Anterior cingulate cortex (tissue), 58 donors: Measurements from ENCODE around the gene SPOP.

ENCODE experiments used
- DNase-seq, 58 donors: peaks; one replicate each; lab custom pipeline; 2025; lab: John Stamatoyannopoulos, UW

SPOP gene

DNA sequence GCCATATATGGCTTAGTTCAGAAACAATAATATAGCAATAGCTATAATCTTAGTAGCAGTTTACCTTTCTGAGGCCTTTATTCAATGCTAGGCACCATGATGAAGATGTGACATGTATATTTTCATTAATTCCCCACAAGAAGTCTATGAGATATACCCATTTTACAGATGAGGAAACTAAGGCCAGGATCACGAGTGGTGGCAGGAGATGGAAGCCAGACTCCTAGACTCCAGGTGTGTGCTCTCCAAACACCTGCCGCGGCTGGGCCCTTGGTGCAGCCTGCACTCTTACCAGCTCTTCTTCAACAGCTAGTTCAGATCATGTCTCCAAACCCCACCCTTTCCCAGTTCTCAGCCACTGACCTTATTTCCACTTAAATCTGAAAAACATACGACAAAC lies 87.0 kb downstream of the SPOP start:
- DNase-seq, result no peak

DNA sequence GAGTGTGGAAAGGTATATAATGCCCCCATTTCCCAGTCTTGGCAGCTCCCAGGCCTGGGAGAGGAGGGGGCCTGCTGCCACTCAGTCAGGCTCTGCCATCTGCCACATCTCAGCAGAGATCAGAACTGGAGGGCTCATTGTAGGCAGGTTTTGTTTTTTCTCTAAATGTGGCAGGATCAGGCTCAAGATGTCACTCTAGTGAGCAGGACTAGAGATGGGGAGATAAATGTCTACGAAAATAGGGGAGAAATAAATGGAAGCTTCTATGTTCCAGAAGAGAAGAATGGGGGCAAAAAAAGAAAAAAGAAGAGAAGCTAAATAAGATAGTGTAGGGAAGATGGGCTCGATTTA lies 88.3 kb downstream of the SPOP start:
- DNase-seq, result no peak

DNA sequence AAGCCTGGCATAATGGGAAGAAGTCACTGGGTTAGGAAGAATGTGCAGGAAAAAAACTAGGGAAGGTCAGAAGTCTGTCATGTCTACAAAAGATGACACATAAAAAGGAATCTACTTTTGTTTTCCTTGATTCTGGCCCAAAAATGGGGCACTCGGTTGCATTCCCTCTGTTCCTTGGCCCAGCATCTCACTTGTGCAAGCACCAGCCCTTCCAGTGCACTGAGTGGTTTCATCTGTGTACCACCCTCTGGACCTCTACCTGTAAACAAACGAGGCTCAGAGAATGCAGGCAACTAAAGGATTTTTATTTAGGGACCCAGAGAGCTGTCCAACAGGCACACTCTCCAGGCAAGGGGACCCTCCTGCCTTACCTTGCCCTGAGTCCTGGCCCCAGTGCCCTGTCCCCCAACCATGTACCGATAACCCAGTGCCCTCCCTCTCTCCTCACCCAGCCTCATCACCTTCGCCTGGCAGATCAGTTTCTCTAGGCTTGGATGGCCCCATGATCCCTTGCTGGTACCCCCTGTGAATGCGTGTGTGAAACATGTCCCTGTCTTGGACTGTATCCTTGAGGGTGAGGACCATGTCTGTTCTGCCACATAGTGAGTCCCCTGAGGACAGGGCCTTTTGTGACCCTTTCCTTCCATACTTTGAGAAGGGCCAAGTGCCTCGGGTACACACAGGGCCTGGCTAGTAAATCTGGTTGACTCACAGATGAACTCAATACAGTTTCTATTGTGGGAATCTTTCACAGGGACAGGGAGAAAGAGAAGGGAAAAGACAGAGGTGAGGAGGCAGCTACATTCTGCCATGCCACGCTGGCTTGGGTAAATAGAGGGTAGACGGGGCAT lies 88.9 kb downstream of the SPOP start:
- no peak for DNase-seq

DNA sequence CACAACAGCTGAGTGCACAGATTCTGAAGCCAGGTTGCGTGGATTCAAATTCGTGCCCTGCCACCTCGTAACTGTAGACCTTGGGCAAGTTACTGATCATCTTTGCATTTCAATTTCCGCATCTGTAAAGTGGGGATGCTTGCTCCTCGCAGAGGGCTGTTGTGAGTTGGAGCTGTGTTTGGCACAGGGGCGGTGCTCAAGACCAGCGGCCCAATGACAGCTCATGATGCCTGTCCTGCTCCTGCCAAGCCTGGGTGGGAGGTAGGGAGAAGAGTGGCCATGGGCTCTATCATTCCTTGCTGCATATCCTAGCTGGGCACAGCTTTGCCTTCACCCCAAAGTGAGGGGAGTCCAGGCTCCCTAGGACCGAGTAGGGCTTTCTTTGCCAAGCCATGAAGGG lies 89.6 kb downstream of the SPOP start:
- no peak for DNase-seq

DNA sequence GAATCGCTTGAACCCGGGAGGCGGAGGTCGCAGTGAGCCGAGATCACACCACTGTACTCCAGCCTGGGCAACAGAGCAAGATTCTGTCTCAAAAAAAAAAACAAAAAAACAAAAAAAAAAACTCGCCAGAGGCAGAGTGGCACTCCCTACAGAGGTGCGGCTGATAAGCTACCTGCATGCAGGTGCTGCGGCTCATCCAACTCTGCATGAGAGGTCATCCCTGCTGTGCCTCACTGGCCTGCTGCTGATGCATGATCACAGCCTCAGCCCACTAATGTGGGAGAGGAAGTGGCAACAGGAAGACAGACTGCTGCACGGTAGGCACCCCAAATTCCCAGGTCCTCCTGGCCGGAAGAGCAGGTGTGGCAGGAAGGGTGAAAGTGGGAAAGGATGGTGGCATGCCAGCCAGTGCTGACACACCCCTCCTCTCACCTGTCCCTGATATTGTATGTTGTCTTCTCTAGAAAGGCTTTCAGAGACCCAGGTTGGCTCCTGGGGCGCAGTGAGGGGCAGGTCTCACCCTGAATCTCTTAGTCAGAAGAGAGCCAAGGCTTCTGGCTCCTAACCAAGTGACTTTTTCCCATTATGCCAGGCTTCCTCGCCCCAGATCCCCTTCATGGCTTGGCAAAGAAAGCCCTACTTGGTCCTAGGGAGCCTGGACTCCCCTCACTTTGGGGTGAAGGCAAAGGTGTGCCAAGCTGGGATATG lies 90.4 kb downstream of the SPOP start:
- no peak for DNase-seq

DNA sequence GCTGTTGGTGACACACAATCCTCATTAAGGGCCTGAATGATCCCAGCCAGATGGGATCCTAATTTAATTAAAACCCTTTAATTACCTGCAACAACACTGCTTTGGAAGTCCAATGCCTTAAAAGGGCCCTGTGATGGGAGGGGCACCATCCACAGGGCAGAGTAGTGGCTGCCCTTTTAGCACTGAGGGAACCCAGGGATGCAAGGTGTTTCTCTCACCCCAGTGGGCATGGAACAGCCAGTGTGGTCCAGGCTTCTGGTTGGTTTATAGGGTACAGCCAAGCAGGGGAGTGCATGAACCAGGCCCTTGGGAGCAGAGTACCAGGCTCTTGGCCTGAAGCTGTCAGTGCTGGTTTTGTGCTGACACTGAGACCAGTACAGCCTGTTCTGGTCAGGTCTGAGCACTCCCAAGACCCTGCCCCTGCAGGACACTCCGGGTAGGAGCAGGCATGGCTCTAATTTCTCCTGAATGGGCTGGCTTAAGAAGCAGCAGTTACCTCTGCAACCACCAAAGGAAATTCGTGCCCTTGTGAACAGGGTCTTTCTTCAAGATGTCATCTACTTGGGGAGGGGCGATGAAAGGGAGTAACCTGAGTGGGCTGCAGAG lies 92.4 kb downstream of the SPOP start:
- no peak for DNase-seq

DNA sequence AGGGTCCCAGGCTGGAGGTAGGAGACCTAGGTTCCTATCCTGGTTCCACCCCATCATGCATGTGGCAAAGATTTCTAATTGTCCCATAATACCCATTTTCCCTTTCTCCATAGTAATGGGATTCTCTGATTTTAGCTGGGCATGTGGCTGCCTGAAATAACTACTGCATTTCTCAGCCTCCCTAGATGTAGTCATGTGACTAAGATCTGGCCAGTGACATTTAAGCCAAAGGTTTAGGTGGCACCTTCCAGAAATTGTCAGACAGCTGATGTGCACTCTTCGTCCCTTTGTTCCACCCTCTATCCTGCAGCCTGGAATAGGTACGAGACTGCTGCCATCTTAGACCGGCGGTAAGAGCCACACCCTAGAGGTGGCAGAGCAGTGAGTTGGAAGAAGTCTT lies 94.0 kb downstream of the SPOP start:
- no peak for DNase-seq

DNA sequence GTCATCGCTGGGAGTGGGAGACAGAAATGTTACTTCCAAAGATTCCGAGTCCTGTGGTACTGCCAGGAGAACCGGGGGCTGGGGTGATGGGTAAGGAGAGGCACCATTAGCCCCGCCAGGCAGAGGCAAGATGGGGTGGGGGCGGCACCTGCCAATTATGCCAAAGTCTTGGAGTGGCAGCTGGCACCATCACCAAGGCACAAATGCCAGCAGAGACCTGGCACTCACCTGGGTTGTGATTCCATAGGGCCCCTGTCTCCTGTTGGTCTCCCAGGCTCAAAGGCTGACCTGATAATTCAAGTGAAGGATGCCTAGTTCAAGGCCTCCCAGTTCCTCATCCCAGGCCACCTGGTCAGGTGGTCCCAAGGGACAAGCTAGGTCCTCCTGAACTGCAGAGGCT lies 94.7 kb downstream of the SPOP start:
- DNase-seq, result no peak

DNA sequence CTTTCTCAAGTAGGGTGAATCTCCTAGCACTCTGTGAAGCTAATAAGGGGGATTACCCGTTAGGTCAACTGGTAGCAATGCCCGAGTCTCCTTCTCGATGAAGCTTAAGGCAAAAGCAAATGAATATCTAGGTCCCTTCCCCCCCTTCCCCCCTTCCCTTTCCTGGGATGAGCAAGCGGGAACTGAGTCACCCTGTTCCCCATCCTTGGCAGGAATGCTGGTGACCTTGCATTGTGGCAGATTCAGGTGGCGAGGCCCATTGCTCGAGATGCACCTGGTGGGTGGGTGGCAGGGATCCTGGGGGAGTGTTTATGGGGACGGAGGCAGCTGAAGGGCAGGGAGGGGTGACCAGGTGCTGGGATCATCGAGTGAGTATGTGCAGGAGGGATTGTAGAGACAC lies 95.1 kb downstream of the SPOP start:
- DNase-seq, result no peak

DNA sequence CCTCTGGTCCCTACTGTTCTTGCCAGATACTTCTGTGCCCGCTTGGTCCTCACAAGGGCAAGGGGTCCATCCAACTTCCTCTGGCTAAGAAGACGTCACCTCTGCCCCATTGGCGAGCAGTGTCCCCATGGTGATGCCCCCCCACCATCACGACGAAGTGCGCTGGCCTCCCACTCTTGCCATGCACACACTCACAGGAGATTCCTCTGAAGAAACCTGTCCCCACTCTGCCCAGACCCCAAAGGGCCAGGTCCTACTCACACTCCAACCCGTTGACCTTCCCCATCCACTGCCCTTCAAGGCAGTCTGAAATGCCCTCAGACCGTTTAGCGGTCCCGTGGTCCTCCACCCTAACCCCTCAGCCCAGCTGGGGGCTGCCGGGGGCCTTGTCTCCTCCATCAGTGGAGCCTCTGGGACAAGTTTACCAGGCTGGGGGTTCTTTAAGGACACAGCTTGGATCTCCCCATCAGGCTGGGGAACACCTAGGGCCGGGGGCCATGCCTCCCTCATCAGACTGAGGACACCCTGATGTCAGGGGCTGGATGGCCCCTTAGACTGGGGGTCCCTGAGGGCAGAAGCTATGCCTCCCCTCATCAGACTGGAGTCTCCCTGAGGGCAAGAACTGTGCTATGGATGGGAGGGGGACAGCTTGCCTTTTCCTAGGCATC lies 95.7 kb downstream of the SPOP start:
- DNase-seq, result no peak

DNA sequence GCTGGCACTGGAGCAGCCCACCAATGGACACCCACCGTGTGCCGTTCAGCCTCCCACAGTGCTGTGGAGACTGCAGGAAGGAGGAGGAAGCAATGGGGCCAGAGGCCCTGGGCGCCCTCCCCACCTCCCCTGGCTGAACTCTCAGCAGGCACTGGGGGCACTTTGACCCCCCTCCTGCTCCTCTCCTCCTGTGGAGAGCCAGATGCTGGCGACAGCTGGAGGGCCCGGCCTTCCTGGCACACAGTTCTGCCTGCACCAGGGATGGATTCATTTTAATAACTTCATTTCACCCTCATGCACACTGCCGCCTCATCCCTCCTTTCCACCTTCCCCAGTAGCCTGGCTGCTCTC lies 96.3 kb downstream of the SPOP start:
- no peak for DNase-seq

DNA sequence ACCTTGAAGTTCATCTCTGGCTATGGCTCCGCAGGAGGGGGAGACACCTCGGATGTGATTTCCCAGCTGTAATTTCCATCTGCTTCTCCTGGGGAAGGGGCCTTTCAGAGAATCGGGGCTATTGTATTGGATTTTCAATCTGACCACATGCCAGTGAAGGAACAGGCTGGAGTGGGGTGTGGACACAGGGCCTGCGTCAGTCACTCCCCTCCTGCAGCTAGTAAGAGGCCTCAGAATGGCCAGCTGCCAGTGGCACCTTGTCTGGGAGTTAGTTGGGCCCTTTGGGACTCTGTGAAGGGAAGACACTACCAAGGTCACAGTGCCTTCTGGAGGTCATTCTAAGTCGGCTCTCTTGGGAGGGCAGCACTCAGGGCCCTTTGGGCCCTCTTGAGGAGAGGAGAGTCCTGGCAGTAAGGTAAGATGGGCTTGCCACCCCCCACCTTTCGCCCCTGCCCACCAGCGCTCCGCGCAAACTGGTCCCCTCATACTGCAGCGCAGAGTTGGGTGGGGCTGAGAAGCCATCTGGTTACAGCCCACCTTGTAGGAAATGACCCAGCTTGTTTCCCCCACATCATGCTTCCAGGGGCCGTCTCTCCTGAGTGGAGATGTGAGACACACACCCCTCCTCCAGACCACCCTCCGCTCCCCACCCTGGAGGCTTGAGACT lies 96.8 kb downstream of the SPOP start:
- DNase-seq, result no peak

DNA sequence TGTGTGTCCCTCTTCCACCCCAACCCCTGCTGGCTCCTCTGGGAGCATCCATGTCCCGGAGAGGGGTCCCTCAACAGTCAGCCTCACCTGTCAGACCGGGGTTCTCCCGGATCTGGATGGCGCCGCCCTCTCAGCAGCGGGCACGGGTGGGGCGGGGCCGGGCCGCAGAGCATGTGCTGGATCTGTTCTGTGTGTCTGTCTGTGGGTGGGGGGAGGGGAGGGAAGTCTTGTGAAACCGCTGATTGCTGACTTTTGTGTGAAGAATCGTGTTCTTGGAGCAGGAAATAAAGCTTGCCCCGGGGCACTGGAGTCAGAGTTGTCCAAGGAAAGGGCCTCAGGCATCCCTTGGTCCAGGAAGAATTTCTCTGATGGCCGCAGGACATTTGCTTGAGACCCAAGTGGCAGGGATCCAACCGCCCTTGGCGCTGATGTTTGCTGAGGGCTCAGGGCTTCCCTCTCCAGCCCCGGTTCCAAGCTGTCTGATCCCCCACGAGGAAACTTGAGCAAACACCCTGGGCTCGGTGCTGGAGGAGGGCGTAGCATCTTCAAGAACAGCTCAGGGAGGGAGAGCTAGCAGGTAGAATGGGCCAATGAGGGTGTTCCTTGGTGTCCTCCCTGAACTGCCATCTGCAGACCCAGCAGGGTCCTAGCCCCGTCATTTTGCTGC lies 97.7 kb downstream of the SPOP start:
- no peak for DNase-seq

DNA sequence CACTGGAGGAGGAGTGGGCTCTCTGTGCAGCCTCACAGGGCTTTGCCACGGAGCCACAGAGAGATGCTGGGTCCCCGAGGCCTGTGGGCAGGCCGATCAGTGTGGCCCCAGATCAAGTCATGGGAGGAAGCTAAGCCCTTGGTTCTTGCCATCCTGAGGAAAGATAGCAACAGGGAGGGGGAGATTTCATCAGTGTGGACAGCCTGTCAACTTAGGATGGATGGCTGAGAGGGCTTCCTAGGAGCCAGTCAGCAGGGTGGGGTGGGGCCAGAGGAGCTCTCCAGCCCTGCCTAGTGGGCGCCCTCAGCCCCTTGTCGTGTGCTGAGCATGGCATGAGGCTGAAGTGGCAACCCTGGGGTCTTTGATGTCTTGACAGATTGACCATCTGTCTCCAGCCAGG lies 98.4 kb downstream of the SPOP start:
- DNase-seq, result no peak

DNA sequence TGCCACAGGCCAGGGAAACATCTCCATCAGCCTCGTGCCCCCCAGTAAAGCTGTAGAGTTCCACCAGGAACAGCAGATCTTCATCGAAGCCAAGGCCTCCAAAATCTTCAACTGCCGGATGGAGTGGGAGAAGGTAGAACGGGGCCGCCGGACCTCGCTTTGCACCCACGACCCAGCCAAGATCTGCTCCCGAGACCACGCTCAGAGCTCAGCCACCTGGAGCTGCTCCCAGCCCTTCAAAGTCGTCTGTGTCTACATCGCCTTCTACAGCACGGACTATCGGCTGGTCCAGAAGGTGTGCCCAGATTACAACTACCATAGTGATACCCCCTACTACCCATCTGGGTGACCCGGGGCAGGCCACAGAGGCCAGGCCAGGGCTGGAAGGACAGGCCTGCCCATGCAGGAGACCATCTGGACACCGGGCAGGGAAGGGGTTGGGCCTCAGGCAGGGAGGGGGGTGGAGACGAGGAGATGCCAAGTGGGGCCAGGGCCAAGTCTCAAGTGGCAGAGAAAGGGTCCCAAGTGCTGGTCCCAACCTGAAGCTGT lies 98.9 kb downstream of the SPOP start:
- DNase-seq, result no peak

DNA sequence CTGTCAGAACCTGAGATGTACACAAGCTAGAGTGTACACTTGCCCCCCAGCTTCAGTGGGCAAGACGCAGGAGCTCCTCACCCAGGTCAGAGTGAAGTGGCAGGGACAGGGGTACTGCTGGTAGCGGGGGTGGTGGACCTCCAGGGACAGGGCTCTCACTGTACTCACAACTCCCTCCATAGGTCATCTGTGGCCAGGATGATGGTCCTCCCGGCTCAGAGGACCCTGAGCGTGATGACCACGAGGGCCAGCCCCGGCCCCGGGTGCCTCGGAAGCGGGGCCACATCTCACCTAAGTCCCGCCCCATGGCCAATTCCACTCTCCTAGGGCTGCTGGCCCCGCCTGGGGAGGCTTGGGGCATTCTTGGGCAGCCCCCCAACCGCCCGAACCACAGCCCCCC lies 99.5 kb downstream of the SPOP start:
- no peak for DNase-seq

DNA sequence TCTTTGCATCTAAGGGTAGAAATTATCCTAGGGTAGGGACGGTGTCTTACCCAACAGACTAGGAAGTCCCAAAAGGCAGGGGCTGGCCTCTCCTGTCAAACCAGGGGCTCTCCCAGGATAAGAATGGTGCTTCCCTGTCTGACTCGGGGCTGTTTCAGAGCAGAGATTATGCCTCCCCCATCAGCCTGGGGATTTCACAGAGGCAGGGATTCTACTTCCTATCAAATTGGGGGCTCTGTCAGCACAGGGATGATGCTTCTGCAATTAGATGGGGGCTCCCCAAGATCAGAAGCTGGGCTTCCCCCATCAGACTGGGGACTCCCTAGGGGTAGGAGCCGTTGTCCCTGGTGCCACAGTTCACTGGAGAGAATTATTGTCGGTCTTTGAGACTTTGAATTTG lies 99.9 kb downstream of the SPOP start:
- DNase-seq, result no peak

DNA sequence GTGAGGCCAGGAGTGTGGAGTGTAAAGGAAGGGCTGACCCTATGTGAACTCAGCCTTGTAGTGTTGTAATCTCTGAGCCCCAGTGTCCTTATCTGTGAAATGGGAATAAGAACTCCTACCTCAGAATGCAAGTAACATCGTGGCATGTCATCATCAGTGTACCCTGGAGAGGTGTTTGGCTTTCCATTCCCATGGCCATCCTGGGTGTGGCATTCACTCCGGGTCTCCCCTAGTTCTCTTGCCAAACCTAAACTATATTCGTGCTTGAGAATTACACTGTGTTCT lies 100.3 kb downstream of the SPOP start:
- no peak for DNase-seq

DNA sequence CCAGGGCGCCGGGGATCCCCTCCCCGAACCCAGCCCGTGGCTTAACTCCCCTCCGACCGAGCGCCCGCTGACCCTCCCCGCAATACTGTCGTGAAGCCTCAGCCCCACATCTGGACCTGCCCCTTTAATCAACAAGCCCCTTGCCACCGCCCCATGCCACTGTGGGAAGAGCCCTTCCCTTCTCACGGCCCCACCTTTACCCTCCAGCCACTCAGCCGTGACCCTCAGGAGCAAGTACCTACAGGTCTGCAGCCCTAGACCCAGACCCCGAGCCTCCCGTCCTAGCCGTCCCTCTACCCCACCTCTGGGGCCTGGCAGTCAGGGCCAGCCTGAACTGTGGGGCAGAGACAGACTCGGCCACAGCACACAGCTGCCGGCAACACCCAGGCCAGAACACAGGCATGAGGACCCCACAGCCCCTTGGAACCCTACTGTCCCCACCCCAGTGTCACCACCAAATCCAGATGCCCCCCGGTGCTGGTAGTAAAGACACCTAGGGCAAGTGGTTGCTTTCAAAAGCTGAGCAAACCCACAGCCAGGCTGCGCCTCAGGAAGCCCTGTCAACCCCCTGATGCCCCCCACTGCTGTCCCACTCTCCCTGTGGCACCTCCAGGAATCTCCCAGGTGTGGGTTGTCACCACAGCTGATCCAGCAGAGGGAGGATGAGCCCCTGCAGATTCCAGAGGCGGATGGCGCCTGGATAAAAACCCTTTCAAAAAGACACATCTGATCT lies 100.8 kb downstream of the SPOP start:
- no peak for DNase-seq
